GM21367 (cell line): ENCODE data around the gene MS4A1.
"Not testable (repeated sequence)": the region's sequence is repeated elsewhere in the genome, so short reads cannot be mapped to it uniquely, and the experiment has no call there.

ENCODE experiments used
- ATAC-seq: cut with Tn5 transposase; IDR thresholded peaks from one replicate; pipeline ENCODE4 v1.9.1; 2021; ENCODE audit not compliant: unreplicated experiment

MS4A1 gene

DNA sequence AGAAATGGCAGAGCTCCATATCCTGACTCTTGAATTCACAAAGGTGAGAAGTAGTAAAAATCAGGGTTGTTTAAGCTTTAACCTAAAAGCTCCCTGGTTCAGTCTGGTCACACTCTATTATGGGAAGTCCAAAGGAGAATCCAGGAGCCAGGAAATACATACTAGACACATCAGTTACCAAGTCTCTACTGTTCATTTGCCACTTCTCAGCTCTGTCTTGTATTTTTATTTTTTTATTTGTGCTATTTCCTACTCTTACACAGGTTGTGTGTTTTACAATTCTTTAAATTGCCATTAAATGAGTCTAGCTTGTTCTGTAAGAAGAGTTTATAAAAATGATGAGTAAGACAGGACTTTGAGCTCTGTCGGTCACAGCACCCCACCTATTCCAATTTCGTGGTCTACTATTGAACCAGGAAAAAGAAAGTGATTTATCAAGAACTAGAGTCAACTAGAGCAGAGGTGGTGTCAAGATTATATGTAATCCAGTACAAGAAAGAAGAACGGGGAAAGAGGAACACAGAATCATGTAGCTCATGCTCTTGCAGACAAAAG lies 46.7 kb downstream of the MS4A1 start:
- ATAC-seq = no peak

DNA sequence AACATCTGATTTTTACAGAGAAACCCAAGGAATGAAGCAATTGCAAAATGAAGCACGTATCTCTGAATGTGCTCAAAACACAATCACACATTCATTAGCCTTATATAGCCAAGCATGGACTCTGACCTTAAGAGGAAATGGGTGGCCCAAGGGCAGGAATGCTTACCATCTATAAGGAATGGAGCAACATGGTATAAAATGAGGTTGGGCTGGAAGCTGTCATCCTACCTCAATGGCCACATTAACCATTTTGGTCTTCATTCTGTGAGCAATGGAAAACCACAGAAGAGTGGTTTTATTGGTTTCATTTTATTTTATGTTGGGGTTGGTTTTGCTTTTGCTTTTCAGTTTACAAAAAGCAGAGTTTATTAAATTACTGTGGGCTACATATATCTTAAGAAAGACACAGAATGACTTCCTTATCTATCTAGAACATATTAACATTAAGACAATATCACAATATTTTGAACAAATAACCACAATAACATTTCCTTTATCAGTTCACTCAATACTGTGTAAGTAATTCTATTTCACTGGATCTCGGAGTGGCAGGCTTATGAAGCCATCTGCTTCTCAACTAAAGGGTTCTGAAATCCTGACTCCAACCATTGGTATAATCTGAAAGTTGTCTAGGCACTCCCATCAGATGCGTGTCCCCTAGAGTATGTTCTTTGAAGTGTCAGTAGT lies 48.7 kb downstream of the MS4A1 start:
- ATAC-seq = no peak

DNA sequence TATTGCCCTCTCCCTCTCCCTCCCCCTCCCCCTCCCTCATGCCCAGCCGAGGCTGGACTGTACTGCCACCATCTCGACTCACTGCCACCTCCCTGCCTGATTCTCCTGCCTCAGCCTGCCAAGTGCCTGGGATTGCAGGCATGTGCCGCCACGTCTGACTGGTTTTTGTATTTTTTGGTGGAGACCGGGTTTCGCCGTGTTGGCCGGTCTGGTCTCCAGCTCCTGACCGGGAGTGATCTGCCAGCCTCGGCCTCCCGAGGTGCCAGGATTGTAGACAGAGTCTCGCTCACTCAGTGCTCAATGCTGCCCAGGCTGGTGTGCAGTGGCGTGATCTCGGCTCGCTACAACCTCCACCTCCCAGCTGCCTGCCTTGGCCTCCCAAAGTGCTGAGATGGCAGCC lies 54.0 kb downstream of the MS4A1 start:
- not testable (repeated sequence) for ATAC-seq

DNA sequence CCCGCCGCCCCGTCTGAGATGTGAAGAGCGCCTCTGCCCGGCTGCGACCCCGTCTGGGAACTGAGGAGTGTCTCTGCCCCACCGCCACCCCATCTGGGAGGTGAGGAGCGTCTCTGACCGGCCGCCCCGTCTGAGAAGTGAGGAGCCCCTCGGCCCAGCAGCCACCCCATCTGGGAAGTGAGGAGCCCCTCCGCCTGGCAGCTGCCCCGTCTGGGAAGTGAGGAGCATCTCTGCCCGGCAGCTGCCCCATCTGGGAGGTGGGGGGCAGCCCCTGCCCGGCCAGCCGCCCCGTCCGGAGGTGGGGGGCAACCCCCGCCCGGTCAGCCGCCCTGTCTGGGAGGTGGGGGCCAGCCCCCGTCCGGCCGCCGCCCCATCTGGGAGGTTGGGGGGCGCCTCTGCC lies 54.6 kb downstream of the MS4A1 start:
- not testable (repeated sequence) for ATAC-seq

DNA sequence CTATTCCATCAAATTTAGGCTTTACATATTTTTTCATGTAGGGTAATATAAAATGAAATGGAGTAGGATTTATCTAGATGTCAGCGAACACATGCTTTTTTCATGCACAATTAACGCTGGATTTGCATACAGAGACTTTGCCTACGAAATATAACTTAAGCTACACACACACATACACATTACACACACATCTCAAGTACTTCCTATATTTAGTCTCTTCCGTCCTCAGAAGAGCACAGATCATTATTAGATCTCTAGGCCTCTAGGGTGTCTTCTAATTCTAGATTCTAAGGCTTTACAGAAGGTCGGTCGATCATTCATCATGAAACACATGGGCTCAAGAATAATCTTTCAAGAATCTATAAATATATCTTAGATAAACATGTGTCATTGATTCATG lies 55.7 kb downstream of the MS4A1 start:
- no peak for ATAC-seq

DNA sequence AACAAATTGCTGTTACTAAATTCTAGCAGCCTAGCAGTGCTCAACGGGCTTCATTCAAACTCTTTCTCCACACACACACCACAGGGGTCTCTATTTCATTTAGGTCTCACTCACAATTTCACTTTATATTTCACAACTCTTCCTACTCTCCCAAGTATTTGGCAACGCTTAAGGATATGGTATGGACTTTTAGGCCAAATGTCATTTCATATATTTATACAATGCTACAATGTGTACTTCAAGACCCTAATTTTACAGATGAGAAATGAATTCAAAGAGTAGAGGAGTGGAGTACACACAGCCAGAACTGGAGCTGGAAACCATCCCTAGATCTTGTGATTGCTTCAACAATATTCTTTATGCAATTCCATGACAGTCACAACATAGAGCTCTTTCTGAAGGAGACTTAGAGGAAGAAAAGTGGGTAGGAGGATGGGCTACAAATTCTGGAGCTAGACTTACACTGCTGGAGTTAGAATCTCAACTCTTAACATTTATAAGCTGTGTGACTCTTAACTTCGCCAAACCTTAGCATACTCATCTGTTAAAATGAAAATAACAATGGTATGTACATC lies 57.1 kb downstream of the MS4A1 start:
- ATAC-seq = no peak

DNA sequence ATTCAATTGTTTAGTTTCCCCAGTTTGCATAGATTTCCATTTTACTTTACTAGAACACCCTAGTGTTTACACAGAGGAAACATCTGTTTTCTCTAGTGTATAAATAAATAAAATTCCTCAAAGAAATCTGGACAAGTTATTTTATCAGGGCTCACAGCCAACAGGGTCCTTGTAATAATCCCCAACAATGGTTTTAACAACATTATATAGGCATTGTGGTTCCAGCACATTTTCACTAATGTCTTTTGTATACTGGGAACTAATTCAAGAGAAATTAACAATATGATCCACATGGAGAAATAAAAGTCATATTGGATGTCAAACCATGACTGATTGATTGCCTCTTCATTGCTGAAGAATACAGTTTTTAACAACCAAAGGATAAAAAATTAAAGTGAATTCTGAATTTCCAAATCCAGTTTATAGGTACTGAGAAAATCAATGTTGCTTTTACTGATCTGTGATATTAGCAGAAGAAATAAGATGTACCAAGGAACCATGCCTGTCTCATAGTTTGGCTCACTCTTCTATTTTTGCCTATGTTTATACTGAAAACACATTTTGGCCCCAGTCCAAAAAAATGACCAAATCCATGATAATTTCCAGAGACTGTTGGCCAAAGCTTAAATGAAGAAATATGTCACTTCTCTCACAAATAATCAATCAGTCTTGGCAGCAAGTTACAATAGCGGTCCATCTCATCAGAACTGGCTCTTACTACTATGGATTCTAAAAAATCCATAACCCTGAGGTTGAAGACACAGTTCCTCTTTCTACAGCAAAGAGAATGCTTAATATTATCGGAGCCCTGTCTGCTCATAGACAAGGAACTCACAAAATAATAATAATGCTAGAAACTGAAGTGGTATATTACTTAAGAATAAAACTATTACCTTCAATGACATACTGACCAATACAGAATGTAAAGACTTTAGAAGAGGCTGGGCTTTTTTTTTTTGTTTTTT lies 58.1 kb downstream of the MS4A1 start:
- ATAC-seq = no peak

DNA sequence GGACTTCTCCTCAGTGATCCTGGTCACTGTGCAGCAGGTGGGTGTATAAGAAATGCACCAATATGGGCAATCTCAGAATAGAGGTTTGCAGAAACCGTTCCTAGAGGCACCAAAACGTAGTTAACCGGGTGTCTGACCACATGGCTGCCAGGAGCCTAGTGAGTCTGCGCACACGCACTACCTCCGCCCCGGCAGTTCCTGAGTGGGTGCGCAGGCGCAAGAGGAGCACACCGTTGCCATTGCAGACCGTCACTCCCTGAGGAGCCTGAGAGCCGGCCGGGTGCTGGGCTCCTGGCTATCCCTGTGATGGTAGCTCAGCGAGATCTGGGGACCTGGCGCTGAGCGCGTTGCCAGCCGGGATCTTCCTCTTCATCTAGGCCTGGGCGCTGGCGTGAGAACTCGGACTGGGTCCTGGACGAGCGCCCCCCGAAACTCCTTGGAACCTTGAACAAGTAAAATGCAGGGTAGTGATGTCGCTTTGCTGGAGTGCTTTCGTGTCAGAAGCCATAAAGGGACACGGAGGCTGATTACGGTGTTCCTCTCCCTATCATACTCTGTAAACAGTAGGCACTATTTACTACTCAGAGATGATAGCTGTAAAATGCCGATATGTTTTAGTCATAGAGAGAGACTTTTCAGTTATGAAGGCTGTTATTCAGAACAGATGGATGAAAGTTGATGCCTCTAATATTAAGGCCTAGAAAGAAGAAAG lies 59.7 kb downstream of the MS4A1 start, which contains the start of gene MS4A13:
Gene MS4A13 (plus strand): TSS at position 249 of the 712 bp plus-strand sequence. CDS start 2,692 bp downstream, outside the sequence.
- ATAC-seq = no peak
